Esophagus mucosa (tissue), 1 donor: ENCODE measurements around the gene TPST1. TPM values are rescaled to one million over a fixed set of nuclear protein-coding genes. Genes with fewer than 3 reads are reported as not detected.
A peak's percentile ranks its signal among the peaks of the same experiment; 100 is the strongest.
"Not testable (repeated sequence)": the region's sequence is repeated elsewhere in the genome, so short reads cannot be mapped to it uniquely, and the experiment has no call there.

ENCODE experiments used
- ATAC-seq: fragments of 200-7000 bp; cut with Tn5 transposase; one replicate; pipeline ENCODE4 v1.9.1; 2020
- total RNA-seq: library from RNA; stranded (reverse); gene quantifications from one replicate; pipeline ENCODE4 v1.2.4, GENCODE V29; 2023
- donor health status: DM: yes; HTN: yes; CAD: no.

The TPST1 gene
- total RNA-seq, 1 donor from 2014 or later: 7.5 TPM

- ATAC-seq: no peak
Observed at GRCh38 chr7:66336760-66337159, 131.6 kb downstream of the TPST1 start.

GRCh38 chr7:66339141-66339540 is 134.0 kb downstream of the TPST1 start:
- no peak for ATAC-seq

GRCh38 chr7:66344166-66344565 is 139.0 kb downstream of the TPST1 start:
- ATAC-seq: peak; percentile 35

GRCh38 chr7:66348531-66348930 is 143.4 kb downstream of the TPST1 start:
- no peak for ATAC-seq

- ATAC-seq: peak; percentile 87
Observed at GRCh38 chr7:66348959-66349358, 143.8 kb downstream of the TPST1 start.

GRCh38 chr7:66352071-66352470 is 146.9 kb downstream of the TPST1 start:
- no peak for ATAC-seq

- peak; percentile 57 for ATAC-seq
Observed at GRCh38 chr7:66353547-66353946, 148.4 kb downstream of the TPST1 start.

GRCh38 chr7:66355756-66356155 is 150.6 kb downstream of the TPST1 start:
- peak; percentile 25 for ATAC-seq

GRCh38 chr7:66356277-66356721 is 151.2 kb downstream of the TPST1 start:
- ATAC-seq: peak; percentile 44

GRCh38 chr7:66357087-66357486 is 152.0 kb downstream of the TPST1 start:
- ATAC-seq: no peak

GRCh38 chr7:66359656-66360211 is 154.6 kb downstream of the TPST1 start:
- peak; percentile 85 for ATAC-seq

- peak; percentile 19 for ATAC-seq
Observed at GRCh38 chr7:66362136-66362535, 157.0 kb downstream of the TPST1 start.

- no peak for ATAC-seq
Observed at GRCh38 chr7:66363635-66364034, 158.5 kb downstream of the TPST1 start.

GRCh38 chr7:66365031-66365430 is 159.9 kb downstream of the TPST1 start:
- ATAC-seq: not testable (repeated sequence)

GRCh38 chr7:66371096-66371824 is 166.1 kb downstream of the TPST1 start:
- no peak for ATAC-seq

GRCh38 chr7:66374141-66374840 is 169.2 kb downstream of the TPST1 start:
- not testable (repeated sequence) for ATAC-seq

- ATAC-seq: no peak
Observed at GRCh38 chr7:66376264-66376945, 171.3 kb downstream of the TPST1 start.

GRCh38 chr7:66377045-66377444 is 171.9 kb downstream of the TPST1 start:
- ATAC-seq: peak; percentile 14

- ATAC-seq: no peak
Observed at GRCh38 chr7:66377714-66378113, 172.6 kb downstream of the TPST1 start.

- ATAC-seq: no peak
Observed at GRCh38 chr7:66379542-66380160, 174.5 kb downstream of the TPST1 start.

- ATAC-seq: no peak
Observed at GRCh38 chr7:66380272-66380888, 175.2 kb downstream of the TPST1 start.
